SK-N-SH (cell line): ENCODE measurements around the gene ELOVL2. TPM values are rescaled to one million over a fixed set of nuclear protein-coding genes. Genes with fewer than 3 reads are reported as not detected.
"Not testable (repeated sequence)": the region's sequence is repeated elsewhere in the genome, so short reads cannot be mapped to it uniquely, and the experiment has no call there.

Source experiments
- CTCF ChIA-PET: fragments of 300-600, 350-600 bp; formaldehyde crosslinking; extraction: SDS; loops from one replicate; lab custom pipeline; 2021; lab: Yijun Ruan, JAX
- POLR2A ChIA-PET: fragments of 350-600 bp; sonication (Branson Sonifier 250); formaldehyde crosslinking; extraction: SDS; loops from one replicate; lab custom pipeline; 2020; ENCODE audit warnings: antibody characterized with exemption, inconsistent platforms; lab: Yijun Ruan, JAX
- DNase-seq: peaks from one replicate; pipeline ENCODE4 v3.0.0; 2012
- H2AFZ ChIP-seq: fragments of 200-600 bp; sonication (generic); 2 replicates; pipeline ENCODE4 v1.8.1; 2016; ENCODE audit warnings: antibody characterized with exemption, mild to moderate bottlenecking, low read depth
- H3F3A ChIP-seq: fragments of 200-600 bp; sonication (generic); replicated peaks from 2 replicates; pipeline ENCODE3; 2016; ENCODE audit warnings: antibody characterized with exemption, mild to moderate bottlenecking; ENCODE audit not compliant: insufficient read depth
- H3K27ac ChIP-seq, 2 experiments: fragments of 200-500 bp in 1 of 2; fragments of 200-600 bp in 1 of 2; sonication (Bioruptor generic) in 1 of 2; sonication (generic), shearing (Covaris generic) in 1 of 2; 2 replicates each; pipeline versions ENCODE4 v1.5.1 to v1.6.1; 2014 to 2016; ENCODE audit warnings: low read depth in 2 of 2, inconsistent platforms in 1 of 2, low read length in 1 of 2, mild to moderate bottlenecking in 1 of 2, mixed read lengths in 1 of 2
- H3K27me3 ChIP-seq: fragments of 200-600 bp; sonication (generic), shearing (Covaris generic); 2 replicates; pipeline ENCODE4 v1.6.1; 2016; ENCODE audit warnings: mixed run types; ENCODE audit not compliant: insufficient read depth
- H3K36me3 ChIP-seq, 2 experiments: fragments of 200-500 bp in 1 of 2; fragments of 200-600 bp in 1 of 2; sonication (Bioruptor generic) in 1 of 2; sonication (generic) in 1 of 2; replicated peaks in 1 of 2; 2 replicates each; pipeline versions ENCODE3 to v1.5.1; 2014 to 2016; ENCODE audit warnings: low read length in 1 of 2, mild to moderate bottlenecking in 1 of 2; ENCODE audit not compliant: insufficient read depth in 2 of 2, control insufficient read depth in 1 of 2
- H3K4me1 ChIP-seq, 2 experiments: fragments of 200-500 bp in 1 of 2; fragments of 200-600 bp in 1 of 2; sonication (Bioruptor generic) in 1 of 2; sonication (generic), shearing (Covaris generic) in 1 of 2; 2 replicates each; pipeline versions ENCODE4 v1.5.1 to v1.6.1; 2014 to 2016; ENCODE audit warnings: low read depth in 1 of 2, low read length in 1 of 2, mixed run types in 1 of 2; ENCODE audit not compliant: insufficient read depth in 2 of 2, control insufficient read depth in 1 of 2
- H3K4me2 ChIP-seq: fragments of 200-600 bp; sonication (generic), shearing (Covaris generic); 2 replicates; pipeline ENCODE4 v1.6.1; 2017; ENCODE audit warnings: mixed run types
- H3K4me3 ChIP-seq, 2 experiments: fragments of 200-500 bp in 1 of 2; fragments of 200-600 bp in 1 of 2; sonication (Bioruptor generic) in 1 of 2; sonication (generic), shearing (Covaris generic) in 1 of 2; 2 replicates each; pipeline versions ENCODE4 v1.5.1 to v1.8.1; 2014 to 2016; ENCODE audit warnings: low read depth in 2 of 2, inconsistent platforms in 1 of 2, low read length in 1 of 2, mild to moderate bottlenecking in 1 of 2, mixed read lengths in 1 of 2, moderate library complexity in 1 of 2
- H3K79me2 ChIP-seq: fragments of 200-600 bp; sonication (generic); 2 replicates; pipeline ENCODE4 v1.8.1; 2017; ENCODE audit warnings: mild to moderate bottlenecking; ENCODE audit not compliant: insufficient read depth
- H3K9ac ChIP-seq: fragments of 200-600 bp; sonication (generic); 2 replicates; pipeline ENCODE4 v1.6.1; 2017; ENCODE audit warnings: mixed run types
- H3K9me2 ChIP-seq: fragments of 200-600 bp; sonication (generic); 2 replicates; pipeline ENCODE4 v1.6.1; 2017; ENCODE audit warnings: mixed run types
- H3K9me3 ChIP-seq: fragments of 200-600 bp; sonication (generic); 2 replicates; pipeline ENCODE4 v1.6.1; 2017; ENCODE audit warnings: mixed run types, mild to moderate bottlenecking, moderate library complexity
- H4K20me1 ChIP-seq: fragments of 200-600 bp; sonication (generic); 2 replicates; pipeline ENCODE4 v1.6.1; 2017; ENCODE audit warnings: mild to moderate bottlenecking, mixed run types; ENCODE audit not compliant: insufficient read depth
- GABPA ChIP-seq: IDR thresholded peaks from 2 replicates; pipeline ENCODE4 v1.4.0; 2012; ENCODE audit warnings: low read depth, mild to moderate bottlenecking
- GATA2 ChIP-seq: sonication (generic); formaldehyde crosslinking; IDR thresholded peaks from 2 replicates; pipeline ENCODE4 v1.5.0; 2020; ENCODE audit warnings: mild to moderate bottlenecking, missing genetic modification reagents
- MAX ChIP-seq: IDR thresholded peaks from 2 replicates; pipeline ENCODE4 v1.4.0; 2012; ENCODE audit warnings: low read depth
- REST ChIP-seq: IDR thresholded peaks from 2 replicates; pipeline ENCODE4 v1.6.1; 2012; ENCODE audit warnings: mild to moderate bottlenecking, low read depth, low read length, moderate library complexity
- SMC3 ChIP-seq: IDR thresholded peaks from 2 replicates; pipeline ENCODE4 v1.6.1; 2012; ENCODE audit warnings: low read depth, low read length, improper control_type of control experiment
- TEAD4 ChIP-seq: IDR thresholded peaks from 2 replicates; pipeline ENCODE4 v1.4.0; 2012; ENCODE audit warnings: mild to moderate bottlenecking, borderline replicate concordance; ENCODE audit not compliant: insufficient read depth
- USF2 ChIP-seq: fragments of 150-350 bp; IDR thresholded peaks from 2 replicates; pipeline ENCODE4 v1.6.1; 2017; ENCODE audit warnings: antibody characterized with exemption, low read length, low read depth, borderline replicate concordance
- whole genome bisulfite sequencing: methylation state at CpG from one replicate; pipeline ENCODE4 v1.1.6; 2017; ENCODE audit warnings: low lambda C conversion rate; 5-methylcytosine and 5-hydroxymethylcytosine counted together
- polyA plus RNA-seq, 3 experiments: library from polyadenylated mRNA; depleted of rRNA; stranded (reverse); fragments of >200 nt; gene quantifications; 2 replicates each; pipeline ENCODE4 v1.2.3, GENCODE V29; 2012

Gene ELOVL2
- polyA plus RNA-seq, 1 of the 3 experiments (the other 2 are of a cell fraction) = 0.39 TPM

GRCh38 chr6:10989587-10989986, 54.5 kb downstream of the ELOVL2 start:
- ChIA-PET CTCF (interaction anchor here (1.4 kb wide), 1 partner anchor 80 kb away, joined by 3 read pairs; no protein-coding TSS in a partner anchor), POLR2A (no interaction called here)
- Histone ChIP-seq H3K4me2 (no peak overlapping the region), H3K4me1 (no peaks in the 10 kb centered on the region), H3K27ac (no peak overlapping the region), H3F3A (no peaks in the 10 kb centered on the region), H2AFZ (no peak overlapping the region), H3K9ac (no peak overlapping the region), H3K27me3 (no peaks in the 10 kb centered on the region), H3K9me3 (no peaks in the 10 kb centered on the region), H3K36me3 (no peaks in the 10 kb centered on the region), H4K20me1 (no peaks in the 10 kb centered on the region)
- TF ChIP-seq MAX = no peak
- TF ChIP-seq REST = no peak
- no peak for TF ChIP-seq GABPA
- TF ChIP-seq SMC3 = no peak
- no peak for TF ChIP-seq TEAD4
- TF ChIP-seq USF2 = no peak
- no peak for TF ChIP-seq GATA2 (CRISPR knock-in tag)
- TF ChIP-seq, all 33 proteins: peak for 0
- DNase-seq = no peak
- Histone ChIP-seq H3K4me3 (no peak overlapping the region), H3K9me2 (no peaks in the 10 kb centered on the region), H3K79me2 (no peaks in the 10 kb centered on the region)
- WGBS = 88% methylated on average over 14 of the region's 15 CpGs

GRCh38 chr6:10984959-10985358, 59.1 kb downstream of the ELOVL2 start:
- H3K4me2 ChIP-seq, POLR2A ChIA-PET, H3K9me2 ChIP-seq, H3K27me3 ChIP-seq, H3K4me3 ChIP-seq, H3F3A ChIP-seq, DNase-seq, H3K27ac ChIP-seq, H3K4me1 ChIP-seq, H3K79me2 ChIP-seq, CTCF ChIA-PET, H2AFZ ChIP-seq, H3K9me3 ChIP-seq, H3K9ac ChIP-seq, H4K20me1 ChIP-seq, H3K36me3 ChIP-seq: not testable (repeated sequence)
- WGBS = 54% methylated on average over 2 of the region's 2 CpGs
